ENCODE data around the gene NLN.
"Not testable (repeated sequence)": the region's sequence is repeated elsewhere in the genome, so short reads cannot be mapped to it uniquely, and the experiment has no call there.

NLN gene

GRCh38 chr5:65721720-65722574, at the start of gene NLN, which contains the start of gene SGTB:
Gene NLN, plus strand, starts transcription at chr5:65722205. Its CDS starts 169 bp downstream, at chr5:65722374.
Gene SGTB, minus strand, starts transcription at chr5:65722109. Its CDS starts 1,302 bp downstream, at chr5:65720807.
- in situ Hi-C loops (cut with MboI; ENCODE audit: low pct_unique_long_range_greater_than_20kb, low sequenced_read_pairs), result no loop called here
- peak; percentile 70 for DNase-seq

- in situ Hi-C loops (cut with MboI; ENCODE audit: low pct_unique_long_range_greater_than_20kb, low sequenced_read_pairs), result no loop called here
- DNase-seq, result no peak
These were observed 49.2 kb upstream of the NLN start for GRCh38 chr5:65672796-65673195.

DNA sequence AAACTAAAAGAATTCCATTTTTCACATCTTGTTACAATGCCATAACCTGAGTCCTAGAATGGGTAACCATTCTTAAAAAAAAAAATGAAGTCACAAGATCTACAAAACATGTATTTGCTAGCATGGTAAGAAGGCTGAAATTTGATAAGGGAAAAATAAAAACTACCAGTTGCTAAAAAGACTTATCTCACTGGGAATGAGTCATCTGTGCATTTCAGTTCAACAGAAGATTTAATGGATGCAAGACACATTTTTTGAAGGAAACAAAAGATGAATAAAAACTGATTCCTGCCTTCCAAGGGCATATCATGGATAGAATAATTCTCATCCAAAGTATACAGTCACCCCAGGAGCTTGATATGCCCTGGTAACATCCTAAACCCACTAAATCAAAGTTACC, 47.3 kb upstream of the NLN start:
- in situ Hi-C loops (cut with MboI; ENCODE audit: low pct_unique_long_range_greater_than_20kb, low sequenced_read_pairs), result no loop called here

DNA sequence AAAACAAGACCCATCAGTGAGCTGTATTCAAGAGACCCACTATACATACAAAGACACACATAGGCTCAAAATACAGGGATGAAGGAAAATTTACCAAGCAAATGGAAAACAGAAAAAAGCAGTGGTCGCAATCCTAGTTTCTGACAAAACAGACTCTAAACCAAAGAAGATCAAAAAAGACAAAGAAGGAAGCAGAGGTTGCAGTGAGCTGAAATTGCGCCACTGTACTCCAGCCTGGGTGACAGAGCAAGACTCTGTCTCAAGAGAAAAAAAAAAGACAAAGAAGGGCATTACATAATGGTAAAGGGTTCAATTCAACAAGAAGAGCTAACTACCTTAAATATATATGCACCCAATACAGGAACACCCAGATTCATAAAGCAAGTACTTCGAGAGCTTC, 45.9 kb upstream of the NLN start:
- DNase-seq; in situ Hi-C loops (cut with MboI; ENCODE audit: low pct_unique_long_range_greater_than_20kb, low sequenced_read_pairs): not testable (repeated sequence)

More for the DNA sequence above, 47.3 kb upstream of the NLN start:
- no peak for DNase-seq

DNA sequence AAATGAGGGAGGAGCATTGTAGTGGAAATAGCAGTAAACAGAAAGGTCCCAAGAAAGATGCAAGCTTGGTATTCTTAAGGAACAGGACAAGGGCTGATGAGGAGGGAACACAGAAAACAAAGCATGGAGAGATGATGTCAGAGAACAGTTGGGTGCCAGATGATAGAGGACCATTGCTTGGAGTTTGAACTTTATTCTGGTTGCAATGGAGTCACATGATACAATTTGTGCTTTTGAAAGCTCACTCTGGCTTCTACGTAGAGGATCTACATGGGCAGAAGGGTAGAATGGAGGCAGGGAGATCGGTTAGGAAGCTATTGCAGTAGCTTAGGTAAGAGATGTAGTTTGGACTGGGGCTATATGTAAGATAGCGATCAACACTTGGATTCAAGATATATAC, 39.9 kb upstream of the NLN start:
- in situ Hi-C loops (cut with MboI; ENCODE audit: low pct_unique_long_range_greater_than_20kb, low sequenced_read_pairs), result no loop called here

DNA sequence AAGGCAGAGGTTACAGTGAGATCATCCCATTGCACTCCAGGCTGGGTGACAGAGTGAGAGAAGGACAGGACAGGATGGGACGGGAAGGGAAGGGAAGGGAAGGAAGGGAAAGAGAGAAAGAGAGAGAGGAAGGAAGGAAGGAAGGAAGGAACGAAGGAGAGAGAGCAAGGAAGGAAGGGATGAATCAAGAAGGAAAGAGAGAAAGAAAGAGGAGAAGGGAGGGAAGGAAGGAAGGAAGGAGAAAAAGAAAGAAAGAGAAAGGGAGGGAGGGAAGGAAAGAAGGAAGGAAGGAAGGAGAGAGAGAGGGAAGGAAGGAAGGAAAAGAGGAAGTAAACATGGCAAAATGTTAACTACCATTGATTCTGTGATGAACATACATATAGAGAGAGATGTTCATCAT, 28.9 kb upstream of the NLN start:
- DNase-seq, result no peak
- in situ Hi-C loops (cut with MboI; ENCODE audit: low pct_unique_long_range_greater_than_20kb, low sequenced_read_pairs), result no loop called here

More for the DNA sequence above, 39.9 kb upstream of the NLN start:
- DNase-seq, result no peak

DNA sequence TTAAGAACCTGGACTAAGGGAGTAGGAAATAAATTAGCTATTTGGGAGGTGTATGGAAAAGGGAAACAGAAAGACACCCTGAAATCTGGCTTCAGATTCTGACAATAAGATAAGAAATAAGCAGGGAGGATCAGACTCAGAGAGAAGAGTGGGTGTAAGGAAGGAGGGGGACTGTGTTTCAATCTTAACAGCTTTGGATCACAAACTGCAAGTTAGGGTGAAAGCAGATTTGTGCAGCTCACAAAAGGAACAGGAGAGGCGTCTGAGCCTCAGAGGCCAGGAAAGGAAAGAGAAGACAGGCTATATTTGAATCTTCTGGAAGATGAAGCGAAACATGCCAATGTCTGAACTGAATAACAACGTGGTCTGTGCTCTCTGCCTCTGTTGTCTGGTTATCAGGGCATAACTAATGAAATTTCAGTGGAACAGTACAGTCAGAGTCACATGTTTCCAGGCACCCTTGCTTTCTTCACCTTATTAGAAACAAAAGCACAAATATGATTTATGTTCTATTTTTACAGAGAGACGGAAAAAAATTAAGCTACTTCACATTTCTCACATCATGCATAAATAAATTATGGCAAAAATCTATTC, 26.7 kb upstream of the NLN start:
- no peak for DNase-seq
- in situ Hi-C loops (cut with MboI; ENCODE audit: low pct_unique_long_range_greater_than_20kb, low sequenced_read_pairs), result no loop called here

DNA sequence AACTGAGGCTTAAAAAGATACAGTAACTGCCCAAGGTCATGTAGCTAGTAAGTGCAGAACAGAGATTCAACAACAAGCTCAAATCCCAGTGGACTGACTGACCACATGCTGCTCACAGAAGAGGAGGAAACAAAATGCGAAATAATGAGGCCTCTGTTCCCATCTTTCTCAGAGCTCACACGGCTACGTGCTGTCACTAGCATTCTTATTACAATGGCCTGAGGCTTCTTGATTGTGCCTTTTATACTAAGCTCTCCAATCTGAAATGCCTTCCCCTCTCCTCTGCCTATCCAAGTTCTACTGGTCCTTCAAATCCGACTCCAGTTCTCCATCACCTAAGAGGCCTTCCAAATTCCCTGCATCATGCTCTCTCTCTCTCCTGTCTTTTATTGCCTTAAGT, 26.1 kb upstream of the NLN start:
- in situ Hi-C loops (cut with MboI; ENCODE audit: low pct_unique_long_range_greater_than_20kb, low sequenced_read_pairs), result no loop called here

DNA sequence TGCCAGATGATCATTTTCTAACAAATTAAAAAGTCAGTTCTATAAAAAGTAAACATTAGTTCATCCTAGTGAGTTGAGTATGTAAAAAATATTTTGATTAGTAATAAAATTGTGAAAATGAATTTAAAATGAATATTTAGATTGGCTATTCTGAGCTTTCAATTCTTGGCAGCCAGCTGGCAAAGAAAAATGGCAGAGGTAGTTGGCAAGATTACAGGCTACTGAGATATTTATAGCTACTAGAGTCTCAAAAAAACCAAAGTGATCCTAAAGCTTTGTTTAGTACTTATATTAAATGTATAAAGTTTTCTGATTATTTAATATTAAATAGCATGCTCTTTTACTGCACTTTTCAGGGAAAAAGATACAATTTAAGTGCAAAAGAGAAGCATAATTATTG, 25.1 kb upstream of the NLN start:
- DNase-seq, result no peak
- in situ Hi-C loops (cut with MboI; ENCODE audit: low pct_unique_long_range_greater_than_20kb, low sequenced_read_pairs), result no loop called here

More for the DNA sequence above, 26.1 kb upstream of the NLN start:
- DNase-seq, result no peak

DNA sequence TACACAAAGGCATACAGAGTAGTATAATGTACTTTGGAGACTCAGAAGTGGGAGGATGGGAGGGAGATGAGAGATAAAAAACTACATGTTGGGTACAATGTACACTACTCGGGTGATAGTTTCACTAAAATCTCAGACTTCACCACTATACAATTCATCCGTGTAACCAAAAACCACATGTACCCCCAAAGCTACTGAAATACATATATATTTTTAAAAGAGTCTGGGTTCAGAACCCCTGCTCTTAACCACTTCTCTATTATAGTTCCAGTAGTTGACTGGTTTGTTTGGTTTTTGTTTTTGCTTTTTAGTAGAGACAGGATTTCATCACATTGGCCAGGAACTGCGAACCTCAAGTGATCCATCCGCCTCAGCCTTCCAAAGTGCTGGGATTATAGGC, 22.7 kb upstream of the NLN start:
- DNase-seq, result no peak
- in situ Hi-C loops (cut with MboI; ENCODE audit: low pct_unique_long_range_greater_than_20kb, low sequenced_read_pairs), result no loop called here

DNA sequence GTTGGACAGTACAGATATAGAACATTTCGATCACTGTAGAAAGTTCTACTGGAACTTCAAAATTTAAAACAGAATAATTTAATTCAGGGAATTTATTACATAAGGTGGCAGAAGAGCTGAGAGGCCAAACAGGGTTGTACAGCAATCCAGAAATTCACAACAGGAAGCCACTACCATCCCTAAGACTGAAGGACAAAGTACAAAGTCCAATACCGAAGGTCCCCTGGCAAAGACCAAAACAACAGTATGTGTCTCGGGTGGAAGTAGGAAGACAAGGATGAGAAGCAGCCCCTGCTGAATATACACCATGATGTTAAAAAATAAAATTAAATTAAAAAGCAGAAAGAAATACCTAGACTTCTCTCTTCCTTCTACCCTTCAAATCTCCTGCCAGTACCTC, 20.0 kb upstream of the NLN start:
- DNase-seq, result no peak
- in situ Hi-C loops (cut with MboI; ENCODE audit: low pct_unique_long_range_greater_than_20kb, low sequenced_read_pairs), result no loop called here

GRCh38 chr5:65704621-65705239, 17.3 kb upstream of the NLN start:
- in situ Hi-C loops (cut with MboI; ENCODE audit: low pct_unique_long_range_greater_than_20kb, low sequenced_read_pairs), result no loop called here
- no peak for DNase-seq

GRCh38 chr5:65707663-65708062, 14.3 kb upstream of the NLN start:
- no peak for DNase-seq
- in situ Hi-C loops (cut with MboI; ENCODE audit: low pct_unique_long_range_greater_than_20kb, low sequenced_read_pairs), result no loop called here

- DNase-seq, result no peak
- in situ Hi-C loops (cut with MboI; ENCODE audit: low pct_unique_long_range_greater_than_20kb, low sequenced_read_pairs), result no loop called here
These were observed 13.9 kb upstream of the NLN start for GRCh38 chr5:65708145-65708544.

GRCh38 chr5:65718576-65719310, 3.3 kb upstream of the NLN start:
- no peak for DNase-seq
- in situ Hi-C loops (cut with MboI; ENCODE audit: low pct_unique_long_range_greater_than_20kb, low sequenced_read_pairs), result no loop called here

DNA sequence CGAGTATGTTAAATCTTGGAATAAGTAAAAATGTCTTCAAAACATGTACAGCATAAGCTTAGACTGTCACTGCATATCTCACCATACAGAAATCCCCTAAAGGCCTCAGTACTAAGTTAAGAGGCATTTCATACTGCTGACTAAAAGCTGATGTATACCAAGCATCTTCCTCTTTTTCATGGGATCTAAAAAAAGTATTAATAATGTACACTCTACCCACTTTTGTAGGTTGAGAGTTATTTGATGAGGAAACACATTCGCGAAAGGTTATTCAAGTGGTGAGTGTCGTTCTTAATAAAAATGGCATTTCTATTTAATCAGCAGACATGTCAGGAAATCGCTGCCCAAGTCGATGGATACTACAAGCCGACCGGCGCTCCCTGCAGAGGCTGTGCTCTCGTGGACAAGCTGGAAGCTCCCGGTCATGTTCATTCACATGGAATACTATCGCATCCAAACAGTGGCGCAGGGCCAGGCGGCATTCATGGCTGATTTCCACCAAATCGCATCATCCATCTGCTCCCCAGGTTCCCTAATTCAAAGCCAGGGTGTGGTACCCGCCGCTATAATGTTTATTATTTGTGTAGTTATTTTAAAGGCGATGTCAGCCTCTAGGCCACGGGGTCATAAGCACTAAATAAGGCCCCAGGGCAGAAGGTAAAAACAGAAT, 820 bp upstream of the NLN start:
- in situ Hi-C loops (cut with MboI; ENCODE audit: low pct_unique_long_range_greater_than_20kb, low sequenced_read_pairs), result no loop called here
- peak; percentile 53 for DNase-seq

- peak; percentile 73 for DNase-seq
- in situ Hi-C loops (cut with MboI; ENCODE audit: low pct_unique_long_range_greater_than_20kb, low sequenced_read_pairs), result no loop called here
These were observed 784 bp downstream of the NLN start for GRCh38 chr5:65722575-65723403.

GRCh38 chr5:65727491-65728156, 5.6 kb downstream of the NLN start:
- DNase-seq, result no peak
- in situ Hi-C loops (cut with MboI; ENCODE audit: low pct_unique_long_range_greater_than_20kb, low sequenced_read_pairs), result no loop called here

All from KBM-7 (cell line).